ENCODE measurements around the gene HCRTR1. TPM values are rescaled to one million over a fixed set of nuclear protein-coding genes. Genes with fewer than 3 reads are reported as not detected.
A peak's percentile ranks its signal among the peaks of the same experiment; 100 is the strongest.
"Not testable (repeated sequence)": the region's sequence is repeated elsewhere in the genome, so short reads cannot be mapped to it uniquely, and the experiment has no call there.

Gene HCRTR1
- total RNA-seq, 1 experiment from 2014 or later: not detected

- no peak for DNase-seq (ENCODE audit: low read depth, low spot score)
- in situ Hi-C loops (cut with HindIII; ENCODE audit: low pct_unique_long_range_greater_than_20kb, low sequenced_read_pairs): no loop called here
Observed at GRCh38 chr1:31579374-31579773, 38.1 kb upstream of the HCRTR1 start.

GRCh38 chr1:31580513-31580870, 37.0 kb upstream of the HCRTR1 start:
- in situ Hi-C loops (cut with HindIII; ENCODE audit: low pct_unique_long_range_greater_than_20kb, low sequenced_read_pairs): no loop called here
- no peak for DNase-seq (ENCODE audit: low read depth, low spot score)

GRCh38 chr1:31580891-31581603, 36.4 kb upstream of the HCRTR1 start:
- DNase-seq (ENCODE audit: low read depth, low spot score): no peak
- in situ Hi-C loops (cut with HindIII; ENCODE audit: low pct_unique_long_range_greater_than_20kb, low sequenced_read_pairs): no loop called here

- in situ Hi-C loops (cut with HindIII; ENCODE audit: low pct_unique_long_range_greater_than_20kb, low sequenced_read_pairs): no loop called here
- no peak for DNase-seq (ENCODE audit: low read depth, low spot score)
Observed at GRCh38 chr1:31581821-31582810, 35.4 kb upstream of the HCRTR1 start.

GRCh38 chr1:31583082-31583994, 34.2 kb upstream of the HCRTR1 start:
- in situ Hi-C loops (cut with HindIII; ENCODE audit: low pct_unique_long_range_greater_than_20kb, low sequenced_read_pairs): no loop called here
- no peak for DNase-seq (ENCODE audit: low read depth, low spot score)

GRCh38 chr1:31583995-31584868, 33.3 kb upstream of the HCRTR1 start:
- peak; percentile 40 for DNase-seq (ENCODE audit: low read depth, low spot score)

GRCh38 chr1:31584869-31585735, 32.4 kb upstream of the HCRTR1 start:
- DNase-seq (ENCODE audit: low read depth, low spot score): no peak
- in situ Hi-C loops (cut with HindIII; ENCODE audit: low pct_unique_long_range_greater_than_20kb, low sequenced_read_pairs): no loop called here

More at GRCh38 chr1:31583995-31584868, 33.3 kb upstream of the HCRTR1 start:
- in situ Hi-C loops (cut with HindIII; ENCODE audit: low pct_unique_long_range_greater_than_20kb, low sequenced_read_pairs): no loop called here

GRCh38 chr1:31585736-31586365, 31.6 kb upstream of the HCRTR1 start:
- in situ Hi-C loops (cut with HindIII; ENCODE audit: low pct_unique_long_range_greater_than_20kb, low sequenced_read_pairs): no loop called here
- DNase-seq (ENCODE audit: low read depth, low spot score): no peak

GRCh38 chr1:31586376-31587327, 30.8 kb upstream of the HCRTR1 start:
- in situ Hi-C loops (cut with HindIII; ENCODE audit: low pct_unique_long_range_greater_than_20kb, low sequenced_read_pairs): no loop called here

GRCh38 chr1:31587328-31587699, 30.2 kb upstream of the HCRTR1 start:
- DNase-seq (ENCODE audit: low read depth, low spot score); in situ Hi-C loops (cut with HindIII; ENCODE audit: low pct_unique_long_range_greater_than_20kb, low sequenced_read_pairs): not testable (repeated sequence)

More at GRCh38 chr1:31586376-31587327, 30.8 kb upstream of the HCRTR1 start:
- no peak for DNase-seq (ENCODE audit: low read depth, low spot score)

- DNase-seq (ENCODE audit: low read depth, low spot score): peak; percentile 61
- in situ Hi-C loops (cut with HindIII; ENCODE audit: low pct_unique_long_range_greater_than_20kb, low sequenced_read_pairs): no loop called here
Observed at GRCh38 chr1:31587720-31588423, 29.6 kb upstream of the HCRTR1 start.

- in situ Hi-C loops (cut with HindIII; ENCODE audit: low pct_unique_long_range_greater_than_20kb, low sequenced_read_pairs): no loop called here
- DNase-seq (ENCODE audit: low read depth, low spot score): no peak
Observed at GRCh38 chr1:31588751-31589515, 28.6 kb upstream of the HCRTR1 start.

GRCh38 chr1:31591425-31592093, 25.9 kb upstream of the HCRTR1 start:
- DNase-seq (ENCODE audit: low read depth, low spot score): no peak
- in situ Hi-C loops (cut with HindIII; ENCODE audit: low pct_unique_long_range_greater_than_20kb, low sequenced_read_pairs): no loop called here
